ENCODE data around the gene TMEM86A. TPM values are rescaled to one million over a fixed set of nuclear protein-coding genes. Genes with fewer than 3 reads are reported as not detected.

Gene TMEM86A
- total and polyA plus RNA-seq, 8 donors = 0.76 to 7.5 (median 2.2) TPM; not detected in 1

- intact Hi-C loops (cut with DNase I; ENCODE audit: low total_unique reads) = no loop called here
- H3K4me1 ChIP-seq = peaks cover 0 to 18% (median 16%) of the 10 kb centered on the region in 4 donors
- no peak within 1 kb of the TSS for H3K27ac ChIP-seq
- no peak within 1 kb of the TSS for H3K4me3 ChIP-seq
- no peak for DNase-seq
- no peaks in the 10 kb centered on the region for H3K36me3 ChIP-seq
- H3K9me3 ChIP-seq = no peaks in the 10 kb centered on the region
- peaks cover 0 to 2% (median 0%) of the 10 kb centered on the region in 3 donors for H3K27me3 ChIP-seq
- WGBS, 5 donors = 68 to 75% (median 71%) methylated on average over 6 to 7 of the region's 7 CpGs
- TF ChIP-seq EP300 (IDR thresholded peaks at IDR 0.05) = no peak
- TF ChIP-seq POLR2A (IDR thresholded peaks at IDR 0.05) = no peak
- TF ChIP-seq POLR2AphosphoS5 (IDR thresholded peaks at IDR 0.05) = no peak
- TF ChIP-seq, protein P1, sequence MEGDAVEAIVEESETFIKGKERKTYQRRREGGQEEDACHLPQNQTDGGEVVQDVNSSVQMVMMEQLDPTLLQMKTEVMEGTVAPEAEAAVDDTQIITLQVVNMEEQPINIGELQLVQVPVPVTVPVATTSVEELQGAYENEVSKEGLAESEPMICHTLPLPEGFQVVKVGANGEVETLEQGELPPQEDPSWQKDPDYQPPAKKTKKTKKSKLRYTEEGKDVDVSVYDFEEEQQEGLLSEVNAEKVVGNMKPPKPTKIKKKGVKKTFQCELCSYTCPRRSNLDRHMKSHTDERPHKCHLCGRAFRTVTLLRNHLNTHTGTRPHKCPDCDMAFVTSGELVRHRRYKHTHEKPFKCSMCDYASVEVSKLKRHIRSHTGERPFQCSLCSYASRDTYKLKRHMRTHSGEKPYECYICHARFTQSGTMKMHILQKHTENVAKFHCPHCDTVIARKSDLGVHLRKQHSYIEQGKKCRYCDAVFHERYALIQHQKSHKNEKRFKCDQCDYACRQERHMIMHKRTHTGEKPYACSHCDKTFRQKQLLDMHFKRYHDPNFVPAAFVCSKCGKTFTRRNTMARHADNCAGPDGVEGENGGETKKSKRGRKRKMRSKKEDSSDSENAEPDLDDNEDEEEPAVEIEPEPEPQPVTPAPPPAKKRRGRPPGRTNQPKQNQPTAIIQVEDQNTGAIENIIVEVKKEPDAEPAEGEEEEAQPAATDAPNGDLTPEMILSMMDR (IDR thresholded peaks at IDR 0.05) = no peak
These were observed 27.5 kb downstream of the TMEM86A start, which contains the start of gene IGSF22 for GRCh38 chr11:18726040-18726439. TSS of gene IGSF22 (minus strand) at chr11:18726188. CDS start at chr11:18724236, 1,952 bp downstream.

DNA sequence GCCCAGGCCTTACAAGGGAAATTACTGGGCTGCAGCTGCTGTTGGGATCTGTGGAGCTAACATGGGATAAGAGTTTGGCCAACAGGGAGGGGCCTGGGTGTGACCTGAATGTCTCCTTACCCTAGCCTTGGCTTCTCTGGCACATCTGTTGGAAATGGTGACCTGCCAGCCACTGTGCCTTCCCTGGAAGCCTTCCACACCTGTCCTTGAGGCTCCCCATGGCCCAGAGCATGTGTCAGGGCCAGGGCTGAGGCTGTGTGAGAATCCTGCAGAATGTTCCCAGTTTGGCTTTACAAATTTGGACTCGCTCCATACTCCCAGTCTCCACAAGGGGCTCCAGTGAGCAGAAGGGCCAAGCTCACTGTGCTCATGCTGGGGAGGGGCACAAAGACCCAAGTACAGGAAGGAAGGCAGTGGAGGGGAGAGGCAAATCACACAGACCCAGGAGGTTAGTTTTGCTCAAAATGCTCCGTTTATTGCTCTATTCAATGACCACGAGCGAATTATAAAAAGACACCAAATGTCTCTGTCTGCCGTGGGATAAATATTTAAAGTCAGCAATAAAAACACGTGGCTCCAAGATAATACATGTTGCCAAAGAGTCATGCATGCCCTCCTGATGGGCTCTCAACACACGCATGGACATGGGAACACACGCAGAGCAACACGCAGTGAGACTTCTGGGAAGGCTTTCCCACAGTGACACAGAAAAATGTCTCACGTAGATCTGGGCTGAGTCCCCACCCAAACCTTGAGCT lies 29.1 kb downstream of the TMEM86A start:
- peak in 1 of 2 donors; percentile 76 for DNase-seq
- WGBS, 5 donors = 43 to 51% (median 48%) methylated on average over 10 of the region's 10 CpGs
- intact Hi-C loops (cut with DNase I; ENCODE audit: low total_unique reads) = no loop called here

DNA sequence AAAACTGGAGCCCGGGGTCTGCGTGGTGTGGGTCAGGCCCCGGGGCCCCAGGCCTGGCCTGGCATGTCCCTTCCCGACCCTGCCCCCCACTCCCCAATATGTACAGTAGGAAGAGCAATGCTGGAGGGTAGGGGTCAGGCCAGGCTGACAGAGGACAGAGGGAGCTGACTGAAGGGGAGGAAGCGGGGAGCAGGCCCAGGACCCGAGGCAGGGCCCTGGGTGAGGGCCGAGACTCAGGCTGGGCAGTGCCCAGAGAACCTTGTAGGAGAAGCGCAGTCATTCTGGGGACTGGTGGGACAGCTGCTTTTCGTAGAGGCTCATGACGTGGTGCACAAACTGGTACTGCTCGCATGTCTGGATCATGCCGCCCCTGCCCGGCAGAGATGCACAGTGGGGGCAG lies 30.1 kb downstream of the TMEM86A start:
- Histone ChIP-seq H3K27ac (no peak overlapping the region), H3K27me3 (no peaks in the 10 kb centered on the region), H3K9me3 (no peaks in the 10 kb centered on the region), H3K4me3 (no peak overlapping the region), H3K36me3 (no peaks in the 10 kb centered on the region), H3K4me1 (peaks cover 0 to 6% (median 5%) of the 10 kb centered on the region in 4 donors)
- 88 to 93% (median 91%) methylated on average over 13 of the region's 13 CpGs for WGBS, 5 donors
- TF ChIP-seq, protein P1 (IDR thresholded peaks at IDR 0.05) = no peak
- TF ChIP-seq POLR2AphosphoS5 (IDR thresholded peaks at IDR 0.05) (no peak), POLR2A (IDR thresholded peaks at IDR 0.05) (no peak), EP300 (IDR thresholded peaks at IDR 0.05) (no peak)
- intact Hi-C loops (cut with DNase I; ENCODE audit: low total_unique reads) = no loop called here
- DNase-seq = no peak

More for the DNA sequence above, 29.1 kb downstream of the TMEM86A start:
- no peaks in the 10 kb centered on the region for H3K36me3 ChIP-seq
- H3K4me3 ChIP-seq = no peak overlapping the region
- TF ChIP-seq, protein P1 (IDR thresholded peaks at IDR 0.05) = peak in 5 of 7 experiments; percentile 28 to 64 (median 46)
- TF ChIP-seq POLR2AphosphoS5 (IDR thresholded peaks at IDR 0.05) = no peak
- TF ChIP-seq EP300 (IDR thresholded peaks at IDR 0.05) = no peak
- H3K27me3 ChIP-seq = no peaks in the 10 kb centered on the region
- H3K9me3 ChIP-seq = no peaks in the 10 kb centered on the region
- no peak overlapping the region for H3K27ac ChIP-seq
- H3K4me1 ChIP-seq = peaks cover 0 to 6% (median 5%) of the 10 kb centered on the region in 4 donors

- H3K36me3 ChIP-seq = no peaks in the 10 kb centered on the region
- no peak for DNase-seq
- intact Hi-C loops (cut with DNase I; ENCODE audit: low total_unique reads) = no loop called here
- no peak overlapping the region for H3K27ac ChIP-seq
- H3K27me3 ChIP-seq = no peaks in the 10 kb centered on the region
- 84 to 93% (median 87%) methylated on average over 7 to 16 of the region's 16 CpGs for WGBS, 5 donors
- H3K4me1 ChIP-seq = peaks cover 0 to 6% (median 5%) of the 10 kb centered on the region in 4 donors
- no peak overlapping the region for H3K4me3 ChIP-seq
- TF ChIP-seq, protein P1 (IDR thresholded peaks at IDR 0.05) = no peak
- TF ChIP-seq POLR2A (IDR thresholded peaks at IDR 0.05) (no peak), EP300 (IDR thresholded peaks at IDR 0.05) (no peak), POLR2AphosphoS5 (IDR thresholded peaks at IDR 0.05) (no peak)
- no peaks in the 10 kb centered on the region for H3K9me3 ChIP-seq
These were observed 30.8 kb downstream of the TMEM86A start for GRCh38 chr11:18729426-18729825.
